GM23338 (cell line): Measurements from ENCODE around the gene CETN2. TPM values are rescaled to one million over a fixed set of nuclear protein-coding genes. Genes with fewer than 3 reads are reported as not detected.

Experiments used
- ATAC-seq: fragments of 200-7000 bp; cut with Tn5 transposase; 3 replicates; pipeline ENCODE4 v1.9.1; 2020
- DNase-seq: peaks from one replicate; pipeline ENCODE4 v3.0.0-alpha.2; 2015; ENCODE audit warnings: low spot score
- H2AFZ ChIP-seq: fragments of 200-600 bp; sonication (generic); 2 replicates; pipeline ENCODE4 v1.8.0; 2016; ENCODE audit warnings: antibody characterized with exemption, mild to moderate bottlenecking, moderate library complexity
- H3F3A ChIP-seq: fragments of 200-600 bp; sonication (generic); replicated peaks from 2 replicates; pipeline ENCODE4 v1.8.0; 2017; ENCODE audit warnings: antibody characterized with exemption, mixed run types, low read depth
- H3K27ac ChIP-seq: fragments of 200-600 bp; sonication (generic); 2 replicates; pipeline ENCODE4 v1.6.1; 2016; ENCODE audit warnings: low read depth
- H3K27me3 ChIP-seq: fragments of 200-600 bp; sonication (generic); 2 replicates; pipeline ENCODE4 v1.8.0; 2016; ENCODE audit warnings: mild to moderate bottlenecking, mixed run types, moderate library complexity; ENCODE audit not compliant: insufficient read depth
- H3K36me3 ChIP-seq: fragments of 200-600 bp; sonication (generic); 2 replicates; pipeline ENCODE4 v1.8.0; 2016; ENCODE audit warnings: mild to moderate bottlenecking; ENCODE audit not compliant: insufficient read depth
- H3K4me1 ChIP-seq: fragments of 200-600 bp; sonication (generic); 2 replicates; pipeline ENCODE4 v1.8.0; 2016; ENCODE audit warnings: mild to moderate bottlenecking, moderate library complexity; ENCODE audit not compliant: insufficient read depth
- H3K4me2 ChIP-seq: fragments of 200-600 bp; sonication (generic); 2 replicates; pipeline ENCODE4 v1.7.1; 2017; ENCODE audit warnings: mixed run types
- H3K4me3 ChIP-seq: fragments of 200-600 bp; sonication (generic); 2 replicates; pipeline ENCODE4 v1.6.1; 2016; ENCODE audit warnings: mixed run types
- H3K79me2 ChIP-seq: fragments of 200-600 bp; sonication (generic); replicated peaks from 2 replicates; pipeline ENCODE4 v1.8.0; 2017; ENCODE audit warnings: mild to moderate bottlenecking; ENCODE audit not compliant: insufficient read depth
- H3K9me2 ChIP-seq: fragments of 200-600 bp; sonication (generic); 2 replicates; pipeline ENCODE4 v1.8.0; 2017; ENCODE audit not compliant: insufficient read depth
- H4K20me1 ChIP-seq: fragments of 200-600 bp; sonication (generic); replicated peaks from 2 replicates; pipeline ENCODE4 v1.8.0; 2017; ENCODE audit warnings: mild to moderate bottlenecking; ENCODE audit not compliant: insufficient read depth
- H3K27ac Mint-ChIP-seq: 2 replicates; pipeline ENCODE4 v1.8.0; 2020; ENCODE audit warnings: inconsistent platforms, mild to moderate bottlenecking, moderate library complexity, mixed read lengths
- H3K27me3 Mint-ChIP-seq: 3 replicates; pipeline ENCODE4 v1.8.0; 2022; ENCODE audit warnings: low read depth, mild to moderate bottlenecking, moderate library complexity, mixed read lengths, inconsistent platforms; ENCODE audit not compliant: insufficient read depth, poor library complexity
- H3K36me3 Mint-ChIP-seq: 3 replicates; pipeline ENCODE4 v1.8.0; 2021; ENCODE audit warnings: low read depth, mild to moderate bottlenecking, inconsistent platforms, moderate library complexity, mixed read lengths
- H3K4me1 Mint-ChIP-seq: 3 replicates; pipeline ENCODE4 v1.8.0; 2020; ENCODE audit warnings: mild to moderate bottlenecking, inconsistent platforms, mixed read lengths
- H3K4me3 Mint-ChIP-seq: 3 replicates; pipeline ENCODE4 v1.8.0; 2021; ENCODE audit warnings: moderate library complexity, mild to moderate bottlenecking, inconsistent platforms, mixed read lengths
- H3K9me3 Mint-ChIP-seq: 3 replicates; pipeline ENCODE4 v1.8.0; 2020; ENCODE audit warnings: moderate library complexity, mild to moderate bottlenecking, inconsistent platforms, mixed read lengths
- CREB1 ChIP-seq: fragments of 250-450 bp; sonication (Bioruptor Pico); IDR thresholded peaks from 2 replicates; pipeline ENCODE4 v1.5.0; 2020; ENCODE audit warnings: low read depth, mild to moderate bottlenecking, moderate library complexity
- CTCF ChIP-seq, 2 experiments: fragments of 200-600 bp in 1 of 2; sonication (generic) in 1 of 2; conservative IDR thresholded peaks; 2 replicates each; pipeline versions ENCODE4 v1.5.1 to v1.6.1; 2016 to 2017; ENCODE audit warnings: antibody characterized with exemption in 2 of 2, low read depth in 2 of 2, mild to moderate bottlenecking in 2 of 2, moderate library complexity in 1 of 2
- ETS1 ChIP-seq: IDR thresholded peaks from 2 replicates; pipeline ENCODE4 v1.6.1; 2016; ENCODE audit warnings: antibody characterized with exemption
- EZH2 ChIP-seq: fragments of 200-600 bp; sonication (generic); IDR thresholded peaks from one replicate; pipeline ENCODE4 v1.8.0; 2017; ENCODE audit warnings: antibody characterized with exemption, mild to moderate bottlenecking, low read depth; ENCODE audit not compliant: unreplicated experiment
- NANOG ChIP-seq: IDR thresholded peaks from 2 replicates; pipeline ENCODE4 v1.6.1; 2016; ENCODE audit warnings: antibody characterized with exemption, borderline replicate concordance
- REST ChIP-seq: IDR thresholded peaks from one replicate; pipeline ENCODE4 v1.6.1; 2018; ENCODE audit warnings: antibody characterized with exemption; ENCODE audit not compliant: unreplicated experiment
- ZNF114 ChIP-seq: fragments of 250-450 bp; sonication (Bioruptor Pico); IDR thresholded peaks from 2 replicates; pipeline ENCODE4 v1.5.0; 2020; ENCODE audit warnings: mild to moderate bottlenecking, moderate library complexity
- polyA plus RNA-seq: library from polyadenylated mRNA; unstranded; fragments of >200 nt; fragmentation: Nextera tagmentation; extraction: Ambion mirVana; gene quantifications from 2 replicates; pipeline ENCODE4 v1.2.1, GENCODE V29; 2016
- total RNA-seq: library from RNA; depleted of rRNA; stranded (reverse); fragments of >200 nt; shearing (Covaris generic); gene quantifications from 2 replicates; pipeline ENCODE4 v1.2.3, GENCODE V29; 2014

The CETN2 gene
- total and polyA plus RNA-seq, 2 experiments from 2014 or later, result 23.9 to 53.7 TPM

GRCh38 chrX:152819266-152819665, 11.3 kb downstream of the CETN2 start (continued):
- no peak for TF ChIP-seq CTCF (conservative IDR thresholded peaks at IDR 0.05; ENCODE audit: low read depth in 2 of 2)
- TF ChIP-seq NANOG, result no peak
- TF ChIP-seq ZNF114 (CRISPR knock-in tag), result no peak
- no peak for TF ChIP-seq EZH2
- TF ChIP-seq REST, result no peak
- TF ChIP-seq CREB1 (CRISPR knock-in tag), result no peak
- no peak for TF ChIP-seq ETS1

- DNase-seq (no peak), ATAC-seq (no peak)
- H4K20me1 ChIP-seq, result no peaks in the 10 kb centered on the region
- H3K79me2 ChIP-seq, result no peaks in the 10 kb centered on the region
- H3K27me3 Mint-ChIP-seq, result peaks cover 1% of the 10 kb centered on the region
- H3K36me3 Mint-ChIP-seq, result no peaks in the 10 kb centered on the region
- H3K4me1 ChIP-seq, result peaks cover 5% of the 10 kb centered on the region; the same call in 1 of the 2 replicates
- H3K9me2 ChIP-seq, result no peaks in the 10 kb centered on the region
- no peak overlapping the region for H3K4me2 ChIP-seq
- no peak overlapping the region for H2AFZ ChIP-seq
- H3K27me3 ChIP-seq, result no peaks in the 10 kb centered on the region
- no peaks in the 10 kb centered on the region for H3K9me3 Mint-ChIP-seq
- no peak overlapping the region for H3K27ac ChIP-seq
- no peaks in the 10 kb centered on the region for H3F3A ChIP-seq
- H3K4me3 ChIP-seq, result no peak overlapping the region
- no peaks in the 10 kb centered on the region for H3K36me3 ChIP-seq
- H3K4me3 Mint-ChIP-seq, result no peak overlapping the region
- TF ChIP-seq CREB1 (CRISPR knock-in tag) (no peak), ZNF114 (CRISPR knock-in tag) (no peak), EZH2 (no peak)
- peaks cover 10% of the 10 kb centered on the region for H3K4me1 Mint-ChIP-seq
- H3K27ac Mint-ChIP-seq, result no peak overlapping the region
Measured at GRCh38 chrX:152818356-152818755, 12.2 kb downstream of the CETN2 start.
